Natural killer cell (primary cell): ENCODE measurements around the gene ADCY5. TPM values are rescaled to one million over a fixed set of nuclear protein-coding genes. Genes with fewer than 3 reads are reported as not detected.

Experiments used
- ATAC-seq, 3 donors: fragments of 150-1000 bp in 2 of 3; fragments of 200-7000 bp in 1 of 3; cut with Tn5 transposase; 1 replicate in 1 of 3; 2 replicates in 2 of 3; pipeline ENCODE4 v1.10.0; 2021; ENCODE audit warnings: mild to moderate bottlenecking in 2 of 3, moderate library complexity in 2 of 3
- DNase-seq, 2 donors: peaks; one replicate each; pipeline versions ENCODE4 v3.0.0 to v3.0.0-alpha.2; 2013 to 2021; ENCODE audit warnings: mixed read lengths in 1 of 2
- H3K27ac ChIP-seq: one replicate; pipeline ENCODE4 v1.5.1; 2013; ENCODE audit warnings: mild to moderate bottlenecking, low read length
- H3K27me3 ChIP-seq: one replicate; pipeline ENCODE4 v1.6.1; 2013; ENCODE audit warnings: low read length; ENCODE audit not compliant: control insufficient read depth, insufficient read depth
- H3K36me3 ChIP-seq: one replicate; pipeline ENCODE4 v1.6.1; 2013; ENCODE audit warnings: low read length; ENCODE audit not compliant: control insufficient read depth, insufficient read depth
- H3K4me1 ChIP-seq: one replicate; pipeline ENCODE4 v1.6.1; 2013; ENCODE audit warnings: low read length; ENCODE audit not compliant: control insufficient read depth, insufficient read depth
- H3K4me3 ChIP-seq: one replicate; pipeline ENCODE4 v1.5.1; 2013; ENCODE audit warnings: low read length
- H3K9me3 ChIP-seq: one replicate; pipeline ENCODE4 v1.6.1; 2013; ENCODE audit warnings: low read length; ENCODE audit not compliant: control insufficient read depth, insufficient read depth
- H3K27ac Mint-ChIP-seq, 2 donors: one replicate each; pipeline ENCODE4 v1.8.0; 2022; ENCODE audit warnings: mild to moderate bottlenecking in 2 of 2, mixed read lengths in 2 of 2, moderate library complexity in 1 of 2
- H3K27me3 Mint-ChIP-seq, 2 donors: one replicate each; pipeline ENCODE4 v1.8.0; 2022; ENCODE audit warnings: low read depth in 2 of 2, mixed read lengths in 2 of 2
- H3K36me3 Mint-ChIP-seq: one replicate; pipeline ENCODE4 v1.8.0; 2022; ENCODE audit warnings: mixed read lengths
- H3K4me1 Mint-ChIP-seq, 2 donors: one replicate each; pipeline ENCODE4 v1.8.0; 2022; ENCODE audit warnings: mixed read lengths in 2 of 2
- H3K4me3 Mint-ChIP-seq: one replicate; pipeline ENCODE4 v1.8.0; 2022; ENCODE audit warnings: mild to moderate bottlenecking, moderate library complexity, mixed read lengths
- H3K9me3 Mint-ChIP-seq, 2 donors: one replicate each; pipeline ENCODE4 v1.8.0; 2022; ENCODE audit warnings: mixed read lengths in 2 of 2
- WGBS: methylation state at CpG from one replicate; pipeline ENCODE4 v1.1.7; 2013; ENCODE audit warnings: missing lambda C conversion rate; ENCODE audit not compliant: insufficient coverage; 5-methylcytosine and 5-hydroxymethylcytosine counted together
- intact Hi-C: fragments of 100-400 bp; cut with micrococcal nuclease; formaldehyde crosslinking; loops from one replicate; pipeline ENCODE4 v1.14.2; 2022
- total RNA-seq, 4 donors: library from RNA; stranded (reverse); fragments of 120-200 nt in 1 of 4; gene quantifications; one replicate each; pipeline versions ENCODE4 v1.2.3 to v1.2.4, GENCODE V29; 2013 to 2022
- TF ChIP-seq, protein P1 (sequence below): fragments of 200-600 bp; IDR thresholded peaks from one replicate; pipeline ENCODE4 v1.8.0; 2022; ENCODE audit warnings: antibody characterized with exemption

ADCY5 gene
- total RNA-seq, 3 donors from 2014 or later (not counting 1 experiment from before 2014, with no cell fraction given) = not detected

DNA sequence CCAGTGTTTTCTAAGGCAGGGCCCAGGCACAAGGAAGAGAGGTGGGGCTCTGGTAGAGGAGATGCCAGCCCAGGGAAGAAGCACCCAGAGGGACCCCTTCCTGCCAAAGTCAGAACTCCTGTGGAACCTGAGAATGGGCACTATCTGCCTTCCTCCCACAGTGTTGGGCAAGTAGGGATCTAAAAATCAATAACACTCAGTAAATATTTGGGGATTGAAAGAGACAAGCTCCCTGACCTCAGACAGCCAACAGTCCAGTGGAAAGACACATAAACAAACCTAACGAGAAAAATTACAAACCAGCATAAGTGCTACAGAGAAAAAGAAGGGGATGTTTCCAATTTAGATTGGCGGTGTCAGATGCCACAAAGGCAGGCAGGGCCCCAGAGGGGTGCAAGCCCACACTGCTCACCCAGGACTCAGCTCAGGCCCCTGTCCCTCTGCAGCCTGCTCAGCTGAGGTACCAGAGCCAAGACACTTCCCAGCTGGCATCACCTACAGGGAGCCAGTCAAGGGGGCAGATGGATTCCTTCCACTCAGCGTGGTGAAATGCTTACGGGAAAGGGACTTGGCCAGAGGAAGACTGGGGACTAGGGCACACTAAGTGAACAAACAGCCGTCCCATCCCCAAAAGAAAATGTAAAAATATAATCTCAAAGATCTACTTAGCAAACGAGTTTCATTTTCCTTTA lies 15.9 kb downstream of the ADCY5 start:
- no peak overlapping the region for H3K4me3 Mint-ChIP-seq
- no peaks in the 10 kb centered on the region for H3K4me1 Mint-ChIP-seq
- Histone ChIP-seq H3K27me3 (no peaks in the 10 kb centered on the region), H3K36me3 (no peaks in the 10 kb centered on the region), H3K9me3 (no peaks in the 10 kb centered on the region), H3K4me1 (no peaks in the 10 kb centered on the region), H3K4me3 (no peak overlapping the region), H3K27ac (no peak overlapping the region)
- peaks cover 0 to 6% of the 10 kb centered on the region in 2 donors for H3K27me3 Mint-ChIP-seq
- TF ChIP-seq, protein P1, sequence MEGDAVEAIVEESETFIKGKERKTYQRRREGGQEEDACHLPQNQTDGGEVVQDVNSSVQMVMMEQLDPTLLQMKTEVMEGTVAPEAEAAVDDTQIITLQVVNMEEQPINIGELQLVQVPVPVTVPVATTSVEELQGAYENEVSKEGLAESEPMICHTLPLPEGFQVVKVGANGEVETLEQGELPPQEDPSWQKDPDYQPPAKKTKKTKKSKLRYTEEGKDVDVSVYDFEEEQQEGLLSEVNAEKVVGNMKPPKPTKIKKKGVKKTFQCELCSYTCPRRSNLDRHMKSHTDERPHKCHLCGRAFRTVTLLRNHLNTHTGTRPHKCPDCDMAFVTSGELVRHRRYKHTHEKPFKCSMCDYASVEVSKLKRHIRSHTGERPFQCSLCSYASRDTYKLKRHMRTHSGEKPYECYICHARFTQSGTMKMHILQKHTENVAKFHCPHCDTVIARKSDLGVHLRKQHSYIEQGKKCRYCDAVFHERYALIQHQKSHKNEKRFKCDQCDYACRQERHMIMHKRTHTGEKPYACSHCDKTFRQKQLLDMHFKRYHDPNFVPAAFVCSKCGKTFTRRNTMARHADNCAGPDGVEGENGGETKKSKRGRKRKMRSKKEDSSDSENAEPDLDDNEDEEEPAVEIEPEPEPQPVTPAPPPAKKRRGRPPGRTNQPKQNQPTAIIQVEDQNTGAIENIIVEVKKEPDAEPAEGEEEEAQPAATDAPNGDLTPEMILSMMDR = no peak
- ATAC-seq (no peak), DNase-seq (no peak)
- H3K27ac Mint-ChIP-seq = no peak overlapping the region
- H3K36me3 Mint-ChIP-seq = no peaks in the 10 kb centered on the region
- H3K9me3 Mint-ChIP-seq = no peaks in the 10 kb centered on the region
- 90% methylated on average over 6 of the region's 6 CpGs for WGBS
- intact Hi-C loops = no loop called here

DNA sequence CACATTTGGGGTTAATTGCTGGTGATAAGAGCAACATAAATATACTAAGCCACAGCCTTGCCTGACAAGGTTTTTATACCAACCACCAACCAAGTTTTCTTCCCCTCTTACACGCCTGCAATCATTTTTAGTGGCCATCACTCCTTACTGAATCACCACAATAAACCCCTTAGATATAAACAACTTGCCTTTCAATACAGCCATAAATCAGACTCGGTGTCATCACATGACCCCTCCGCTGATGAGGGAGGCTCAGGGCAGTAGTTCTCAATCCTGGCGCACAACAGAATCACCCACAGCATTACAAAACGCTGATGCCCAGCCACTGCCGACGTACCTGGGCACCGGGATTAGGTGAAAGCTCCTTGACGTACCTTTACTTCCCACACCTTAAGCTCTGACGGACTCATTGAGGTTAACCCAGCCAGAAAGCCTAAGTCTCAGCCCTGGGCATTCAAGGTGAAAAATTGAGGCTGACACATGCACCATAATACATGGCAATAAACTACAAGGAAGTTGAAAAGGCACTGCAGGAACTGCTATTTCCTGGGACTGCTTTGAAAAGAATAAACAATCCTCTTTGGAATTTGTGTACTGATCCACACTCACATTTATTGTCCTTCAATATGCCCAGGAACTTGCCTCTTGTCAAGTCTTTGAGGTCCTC lies 17.1 kb downstream of the ADCY5 start:
- Mint-ChIP-seq H3K9me3 (no peaks in the 10 kb centered on the region), H3K27ac (no peak overlapping the region), H3K27me3 (peaks cover 9% of the 10 kb centered on the region in 2 donors), H3K36me3 (no peaks in the 10 kb centered on the region), H3K4me3 (no peak overlapping the region), H3K4me1 (no peaks in the 10 kb centered on the region)
- no peak overlapping the region for H3K4me3 ChIP-seq
- ATAC-seq = no peak
- H3K9me3 ChIP-seq = no peaks in the 10 kb centered on the region
- H3K27ac ChIP-seq = no peak overlapping the region
- TF ChIP-seq, protein P1 = no peak
- intact Hi-C loops = no loop called here
- 82% methylated on average over 10 of the region's 10 CpGs for WGBS
- no peak for DNase-seq
- H3K27me3 ChIP-seq = no peaks in the 10 kb centered on the region
- no peaks in the 10 kb centered on the region for H3K36me3 ChIP-seq
- H3K4me1 ChIP-seq = no peaks in the 10 kb centered on the region

GRCh38 chr3:123431007-123431657 lies 17.8 kb downstream of the ADCY5 start:
- H3K4me1 ChIP-seq = no peaks in the 10 kb centered on the region
- H3K9me3 ChIP-seq = no peaks in the 10 kb centered on the region
- H3K27ac ChIP-seq = no peak overlapping the region
- no peaks in the 10 kb centered on the region for H3K4me1 Mint-ChIP-seq
- TF ChIP-seq, protein P1 = no peak
- no peaks in the 10 kb centered on the region for H3K9me3 Mint-ChIP-seq
- no peaks in the 10 kb centered on the region for H3K36me3 Mint-ChIP-seq
- intact Hi-C loops = no loop called here
- no peak for DNase-seq
- H3K27me3 Mint-ChIP-seq = peaks cover 9% of the 10 kb centered on the region in 2 donors
- no peak overlapping the region for H3K27ac Mint-ChIP-seq
- no peaks in the 10 kb centered on the region for H3K27me3 ChIP-seq
- 92% methylated on average over 5 of the region's 5 CpGs for WGBS
- no peaks in the 10 kb centered on the region for H3K36me3 ChIP-seq
- no peak overlapping the region for H3K4me3 Mint-ChIP-seq
- no peak overlapping the region for H3K4me3 ChIP-seq
- ATAC-seq = no peak
